Adrenal gland (tissue), 5 donors: ENCODE data around the gene DENND5B.

Source experiments
- POLR2A ChIP-seq, 2 donors: fragments of 450-650 bp; IDR thresholded peaks; one replicate each; pipeline ENCODE4 v1.6.1; 2017; ENCODE audit warnings: antibody characterized with exemption in 2 of 2, mild to moderate bottlenecking in 2 of 2, moderate library complexity in 1 of 2
- TF ChIP-seq, protein P1 (sequence below), 6 experiments: fragments of 450-650 bp in 4 of 6; fragments of 200-600 bp in 2 of 6; sonication (generic) in 1 of 6; IDR thresholded peaks; 1 replicate in 5 of 6; 2 replicates in 1 of 6; pipeline versions ENCODE4 v1.5.1 to v1.8.0; 2016 to 2021; ENCODE audit warnings: antibody characterized with exemption in 6 of 6, mild to moderate bottlenecking in 2 of 6, moderate library complexity in 1 of 6
- donor health status: DM: no; HTN: no; CAD: no.

DNA sequence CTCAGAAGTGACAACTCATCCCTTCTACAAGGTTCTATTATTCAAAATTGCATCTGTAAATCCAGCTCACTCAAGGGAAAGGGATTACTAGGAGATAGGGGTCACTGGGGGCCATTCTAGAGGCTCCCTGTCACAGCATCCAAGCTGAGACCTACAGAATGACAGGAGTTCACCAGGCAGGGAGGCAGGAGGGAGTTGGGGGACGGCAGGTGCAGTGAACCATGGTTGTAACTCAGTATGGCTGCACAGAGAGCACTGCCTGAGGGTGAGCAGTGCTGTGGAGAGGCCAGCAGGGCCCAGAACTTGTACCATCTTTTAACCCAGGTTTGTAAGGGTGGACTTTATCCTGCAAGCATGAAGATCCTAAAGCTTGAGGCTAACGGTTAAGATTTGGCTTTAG is 227.1 kb downstream of the DENND5B start:
- TF ChIP-seq, protein P1, sequence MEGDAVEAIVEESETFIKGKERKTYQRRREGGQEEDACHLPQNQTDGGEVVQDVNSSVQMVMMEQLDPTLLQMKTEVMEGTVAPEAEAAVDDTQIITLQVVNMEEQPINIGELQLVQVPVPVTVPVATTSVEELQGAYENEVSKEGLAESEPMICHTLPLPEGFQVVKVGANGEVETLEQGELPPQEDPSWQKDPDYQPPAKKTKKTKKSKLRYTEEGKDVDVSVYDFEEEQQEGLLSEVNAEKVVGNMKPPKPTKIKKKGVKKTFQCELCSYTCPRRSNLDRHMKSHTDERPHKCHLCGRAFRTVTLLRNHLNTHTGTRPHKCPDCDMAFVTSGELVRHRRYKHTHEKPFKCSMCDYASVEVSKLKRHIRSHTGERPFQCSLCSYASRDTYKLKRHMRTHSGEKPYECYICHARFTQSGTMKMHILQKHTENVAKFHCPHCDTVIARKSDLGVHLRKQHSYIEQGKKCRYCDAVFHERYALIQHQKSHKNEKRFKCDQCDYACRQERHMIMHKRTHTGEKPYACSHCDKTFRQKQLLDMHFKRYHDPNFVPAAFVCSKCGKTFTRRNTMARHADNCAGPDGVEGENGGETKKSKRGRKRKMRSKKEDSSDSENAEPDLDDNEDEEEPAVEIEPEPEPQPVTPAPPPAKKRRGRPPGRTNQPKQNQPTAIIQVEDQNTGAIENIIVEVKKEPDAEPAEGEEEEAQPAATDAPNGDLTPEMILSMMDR (IDR thresholded peaks at IDR 0.05) = no peak
- TF ChIP-seq POLR2A (IDR thresholded peaks at IDR 0.05) = no peak
